IMR-90 (cell line): ENCODE results near the gene PRKCE. TPM values are rescaled to one million over a fixed set of nuclear protein-coding genes. Genes with fewer than 3 reads are reported as not detected.
A peak's percentile ranks its signal among the peaks of the same experiment; 100 is the strongest.

Experiments used
- ATAC-seq: fragments of 200-7000 bp; cut with Tn5 transposase; 2 replicates; pipeline ENCODE4 v1.9.1; 2020; ENCODE audit warnings: low read depth, mild to moderate bottlenecking, moderate library complexity
- BruUV-seq: library from RNA; stranded (reverse); fragments of 400-500 nt; replicated peaks from 2 replicates; lab custom pipeline; 2021; lab: Mats Ljungman, UMichigan
- CTCF ChIA-PET: fragments of 300-600 bp; formaldehyde crosslinking; extraction: SDS; loops from one replicate; lab custom pipeline; 2021; ENCODE audit warnings: antibody characterized with exemption; lab: Yijun Ruan, JAX
- POLR2A ChIA-PET: fragments of 300-600 bp; sonication (Branson Sonifier 250); formaldehyde crosslinking; loops from one replicate; lab custom pipeline; 2022; ENCODE audit warnings: antibody characterized with exemption; ENCODE audit not compliant: unreplicated experiment; lab: Charles Lee
- DNase-seq: peaks from one replicate; pipeline ENCODE4 v3.0.0; 2013
- H2AFZ ChIP-seq: replicated peaks from 2 replicates; pipeline ENCODE3; 2013; ENCODE audit warnings: low read length, mild to moderate bottlenecking; ENCODE audit not compliant: poor library complexity
- H2AK5ac ChIP-seq: 2 replicates; pipeline ENCODE4 v1.6.1; 2013; ENCODE audit warnings: low read depth, low read length, inconsistent platforms
- H2AK9ac ChIP-seq: replicated peaks from 2 replicates; pipeline ENCODE3; 2013; ENCODE audit warnings: mild to moderate bottlenecking, low read depth, low read length, moderate library complexity; ENCODE audit not compliant: poor library complexity
- H2BK120ac ChIP-seq: 2 replicates; pipeline ENCODE4 v1.6.1; 2013; ENCODE audit warnings: low read depth, low read length, inconsistent platforms
- H2BK15ac ChIP-seq: 3 replicates; pipeline ENCODE4 v1.6.1; 2013; ENCODE audit warnings: low read depth, low read length, inconsistent platforms
- H2BK20ac ChIP-seq: 2 replicates; pipeline ENCODE4 v1.6.1; 2013; ENCODE audit warnings: low read depth, mild to moderate bottlenecking, inconsistent platforms, low read length, moderate library complexity
- H2BK5ac ChIP-seq: 2 replicates; pipeline ENCODE4 v1.6.1; 2013; ENCODE audit warnings: mild to moderate bottlenecking, low read depth, low read length, inconsistent platforms; ENCODE audit not compliant: poor library complexity, severe bottlenecking
- H3K14ac ChIP-seq: replicated peaks from 2 replicates; pipeline ENCODE4 v1.6.1; 2013; ENCODE audit warnings: low read depth, low read length, inconsistent platforms
- H3K18ac ChIP-seq: 2 replicates; pipeline ENCODE4 v1.6.1; 2013; ENCODE audit warnings: low read depth, low read length, control low read depth
- H3K23ac ChIP-seq: 2 replicates; pipeline ENCODE4 v1.6.1; 2013; ENCODE audit warnings: low read depth, low read length, inconsistent platforms
- H3K27ac ChIP-seq: 2 replicates; pipeline ENCODE4 v1.5.1; 2013; ENCODE audit warnings: mild to moderate bottlenecking, control low read depth, low read length; ENCODE audit not compliant: insufficient read depth
- H3K27me3 ChIP-seq: 2 replicates; pipeline ENCODE4 v1.6.1; 2013; ENCODE audit warnings: low read length; ENCODE audit not compliant: control insufficient read depth, insufficient read depth
- H3K36me3 ChIP-seq: 2 replicates; pipeline ENCODE4 v1.6.1; 2013; ENCODE audit warnings: low read length, mixed read lengths; ENCODE audit not compliant: control insufficient read depth, insufficient read depth
- H3K4ac ChIP-seq: 2 replicates; pipeline ENCODE4 v1.6.1; 2013; ENCODE audit warnings: low read depth, low read length, inconsistent platforms
- H3K4me1 ChIP-seq: 2 replicates; pipeline ENCODE4 v1.6.1; 2013; ENCODE audit warnings: low read length, mixed read lengths; ENCODE audit not compliant: control insufficient read depth, insufficient read depth
- H3K4me2 ChIP-seq: 2 replicates; pipeline ENCODE4 v1.6.1; 2013; ENCODE audit warnings: low read depth, mild to moderate bottlenecking, control low read depth, low read length, moderate library complexity
- H3K4me3 ChIP-seq: 2 replicates; pipeline ENCODE4 v1.5.1; 2013; ENCODE audit warnings: low read depth, mild to moderate bottlenecking, control low read depth, low read length, moderate library complexity; ENCODE audit not compliant: insufficient read depth
- H3K56ac ChIP-seq: 2 replicates; pipeline ENCODE4 v1.6.1; 2013; ENCODE audit warnings: low read length, inconsistent platforms; ENCODE audit not compliant: insufficient read depth; ENCODE audit errors: extremely low read depth
- H3K79me1 ChIP-seq, 2 experiments: 2 replicates each; pipeline ENCODE4 v1.6.1; 2013; ENCODE audit warnings: low read length in 2 of 2, inconsistent platforms in 1 of 2, low read depth in 1 of 2
- H3K9ac ChIP-seq: 2 replicates; pipeline ENCODE4 v1.6.1; 2013; ENCODE audit warnings: low read depth, low read length, control low read depth
- H3K9me1 ChIP-seq: 2 replicates; pipeline ENCODE4 v1.6.1; 2013; ENCODE audit warnings: low read length, inconsistent platforms; ENCODE audit not compliant: insufficient read depth
- H3K9me3 ChIP-seq: 2 replicates; pipeline ENCODE4 v1.6.1; 2013; ENCODE audit warnings: low read length; ENCODE audit not compliant: control insufficient read depth, insufficient read depth
- H4K20me1 ChIP-seq: 2 replicates; pipeline ENCODE4 v1.6.1; 2013; ENCODE audit warnings: low read length, inconsistent platforms; ENCODE audit not compliant: insufficient read depth
- H4K5ac ChIP-seq: 2 replicates; pipeline ENCODE4 v1.6.1; 2013; ENCODE audit warnings: mild to moderate bottlenecking, low read depth, low read length, control low read depth
- H4K8ac ChIP-seq, 2 experiments: 2 replicates each; pipeline ENCODE4 v1.6.1; 2013; ENCODE audit warnings: low read depth in 2 of 2, low read length in 2 of 2, control low read depth in 1 of 2, inconsistent platforms in 1 of 2
- H4K91ac ChIP-seq: 2 replicates; pipeline ENCODE4 v1.6.1; 2013; ENCODE audit warnings: low read depth, low read length, inconsistent platforms; ENCODE audit not compliant: insufficient read depth
- BHLHE40 ChIP-seq: fragments of 150-350 bp; IDR thresholded peaks from 2 replicates; pipeline ENCODE4 v1.6.1; 2016; ENCODE audit warnings: mild to moderate bottlenecking, low read depth, low read length
- CHD1 ChIP-seq: IDR thresholded peaks from 2 replicates; pipeline ENCODE4 v1.6.1; 2012; ENCODE audit warnings: low read depth, low read length, improper control_type of control experiment
- MAFK ChIP-seq: IDR thresholded peaks from 2 replicates; pipeline ENCODE4 v1.6.1; 2012; ENCODE audit warnings: low read depth, low read length, improper control_type of control experiment
- RCOR1 ChIP-seq: IDR thresholded peaks from 2 replicates; pipeline ENCODE4 v1.6.1; 2012; ENCODE audit warnings: mild to moderate bottlenecking, low read length, improper control_type of control experiment; ENCODE audit not compliant: insufficient replicate concordance
- WGBS, 2 experiments: methylation state at CpG; one replicate each; pipeline versions ENCODE4 v1.1.5 to v1.1.7; 2013; ENCODE audit warnings: missing lambda C conversion rate in 2 of 2; ENCODE audit not compliant: insufficient read length in 1 of 2; ENCODE audit errors: extremely low coverage in 2 of 2; 5-methylcytosine and 5-hydroxymethylcytosine counted together
- dilution Hi-C: fragments of 300-500 bp; cut with HindIII; formaldehyde crosslinking; loops from one replicate; pipeline ENCODE4 v1.14.3; 2018; ENCODE audit warnings: low sequenced_read_pairs; ENCODE audit not compliant: unreplicated experiment
- in situ Hi-C: fragments of 300-500 bp; cut with MboI; formaldehyde crosslinking; loops from 3 replicates; pipeline ENCODE4 v1.14.3; 2019; ENCODE audit warnings: low sequenced_read_pairs, inconsistent platforms, mixed read lengths
- intact Hi-C: fragments of 100-400 bp; cut with micrococcal nuclease; formaldehyde crosslinking; loops from 2 replicates; pipeline ENCODE4 v1.10.0; 2022
- polyA plus RNA-seq, 3 experiments: library from polyadenylated mRNA; depleted of rRNA; stranded (reverse); fragments of >200 nt; gene quantifications; 2 replicates each; pipeline ENCODE4 v1.2.3, GENCODE V29; 2012; ENCODE audit warnings: low replicate concordance in 1 of 3
- total RNA-seq: library from RNA; depleted of rRNA; stranded (reverse); fragments of >200 nt; gene quantifications from 2 replicates; pipeline ENCODE4 v1.2.3, GENCODE V29; 2012
- TF ChIP-seq, protein P1 (sequence below): conservative IDR thresholded peaks from 2 replicates; pipeline ENCODE4 v1.5.1; 2012; ENCODE audit warnings: mild to moderate bottlenecking, low read depth, low read length, improper control_type of control experiment

The PRKCE gene
- total and polyA plus RNA-seq, 2 of the 4 experiments (the other 2 are of a cell fraction) = 8.1 to 32.4 TPM

DNA sequence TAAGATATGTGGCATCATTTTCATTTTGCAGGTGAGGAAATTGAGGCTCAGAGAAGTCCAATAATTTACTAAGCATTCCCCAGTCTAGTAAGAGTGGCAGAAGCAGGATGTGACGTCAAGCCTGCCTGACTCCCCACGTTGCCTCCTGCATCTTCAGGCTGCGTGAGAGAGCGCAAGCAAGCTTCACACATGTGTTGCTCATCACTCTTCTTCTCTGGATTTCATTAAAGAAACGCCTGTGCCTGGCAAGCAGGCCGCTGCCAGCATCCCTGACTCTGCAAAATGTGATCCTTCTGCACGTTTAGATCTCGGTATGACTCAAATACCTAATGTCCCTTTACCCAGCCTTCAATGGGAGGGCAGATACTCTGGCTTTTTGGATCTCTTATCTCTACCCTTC lies 96.8 kb downstream of the PRKCE start:
- no peak overlapping the region for H4K91ac ChIP-seq
- H2BK20ac ChIP-seq = no peak overlapping the region
- H2BK5ac ChIP-seq = no peak overlapping the region
- H3K9me3 ChIP-seq = no peaks in the 10 kb centered on the region; the same call in 1 of the 2 replicates
- ChIA-PET POLR2A (no interaction called here), CTCF (no interaction called here)
- no peak overlapping the region for H3K14ac ChIP-seq
- no peak overlapping the region for H3K4ac ChIP-seq
- TF ChIP-seq BHLHE40 = no peak
- no peak for TF ChIP-seq CHD1
- TF ChIP-seq, protein P1, sequence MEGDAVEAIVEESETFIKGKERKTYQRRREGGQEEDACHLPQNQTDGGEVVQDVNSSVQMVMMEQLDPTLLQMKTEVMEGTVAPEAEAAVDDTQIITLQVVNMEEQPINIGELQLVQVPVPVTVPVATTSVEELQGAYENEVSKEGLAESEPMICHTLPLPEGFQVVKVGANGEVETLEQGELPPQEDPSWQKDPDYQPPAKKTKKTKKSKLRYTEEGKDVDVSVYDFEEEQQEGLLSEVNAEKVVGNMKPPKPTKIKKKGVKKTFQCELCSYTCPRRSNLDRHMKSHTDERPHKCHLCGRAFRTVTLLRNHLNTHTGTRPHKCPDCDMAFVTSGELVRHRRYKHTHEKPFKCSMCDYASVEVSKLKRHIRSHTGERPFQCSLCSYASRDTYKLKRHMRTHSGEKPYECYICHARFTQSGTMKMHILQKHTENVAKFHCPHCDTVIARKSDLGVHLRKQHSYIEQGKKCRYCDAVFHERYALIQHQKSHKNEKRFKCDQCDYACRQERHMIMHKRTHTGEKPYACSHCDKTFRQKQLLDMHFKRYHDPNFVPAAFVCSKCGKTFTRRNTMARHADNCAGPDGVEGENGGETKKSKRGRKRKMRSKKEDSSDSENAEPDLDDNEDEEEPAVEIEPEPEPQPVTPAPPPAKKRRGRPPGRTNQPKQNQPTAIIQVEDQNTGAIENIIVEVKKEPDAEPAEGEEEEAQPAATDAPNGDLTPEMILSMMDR = no peak
- TF ChIP-seq MAFK = peak; percentile 25; the same call in 1 of the 2 replicates
- no peak for TF ChIP-seq RCOR1
- no peak overlapping the region for H2BK120ac ChIP-seq
- H3K9me1 ChIP-seq = no peaks in the 10 kb centered on the region
- H4K8ac ChIP-seq = no peak overlapping the region
- H3K9ac ChIP-seq = no peak overlapping the region
- peak; percentile 63 for DNase-seq
- no peak overlapping the region for H3K4me2 ChIP-seq
- no peak overlapping the region for H4K5ac ChIP-seq
- no peak overlapping the region for H3K27ac ChIP-seq
- dilution Hi-C loops (no loop called here), intact Hi-C loops (no loop called here), in situ Hi-C loops (no loop called here)
- no peak overlapping the region for H2AK5ac ChIP-seq
- H3K56ac ChIP-seq = no peak overlapping the region
- no peak overlapping the region for H3K4me3 ChIP-seq
- H4K20me1 ChIP-seq = no peaks in the 10 kb centered on the region; the same call in 1 of the 2 replicates
- no TSS peak for BruUV-seq
- H3K4me1 ChIP-seq = no peaks in the 10 kb centered on the region; the same call in 1 of the 2 replicates
- H2AK9ac ChIP-seq = no peak overlapping the region
- no peak overlapping the region for H2AFZ ChIP-seq
- H3K23ac ChIP-seq = no peak overlapping the region
- ATAC-seq = no peak
- no peaks in the 10 kb centered on the region for H3K36me3 ChIP-seq
- H3K79me1 ChIP-seq = peaks cover 5 to 12% of the 10 kb centered on the region in 2 experiments; a peak in 3 of 4 replicates
- no peak overlapping the region for H3K18ac ChIP-seq
- H2BK15ac ChIP-seq = no peak overlapping the region
- H3K27me3 ChIP-seq = no peaks in the 10 kb centered on the region
- 80% methylated on average over 4 of the region's 8 CpGs; no CpG with 5 or more reads in 1 of the 2 experiments for WGBS, 2 experiments
